IMR-90 (cell line): ENCODE measurements around the gene CHGA. TPM values are rescaled to one million over a fixed set of nuclear protein-coding genes. Genes with fewer than 3 reads are reported as not detected.

ENCODE experiments used
- ATAC-seq: fragments of 200-7000 bp; cut with Tn5 transposase; 2 replicates; pipeline ENCODE4 v1.9.1; 2020; ENCODE audit warnings: low read depth, mild to moderate bottlenecking, moderate library complexity
- BruUV-seq: library from RNA; stranded (reverse); fragments of 400-500 nt; replicated peaks from 2 replicates; lab custom pipeline; 2021; lab: Mats Ljungman, UMichigan
- CTCF ChIA-PET: fragments of 300-600 bp; formaldehyde crosslinking; extraction: SDS; loops from one replicate; lab custom pipeline; 2021; ENCODE audit warnings: antibody characterized with exemption; lab: Yijun Ruan, JAX
- POLR2A ChIA-PET: fragments of 300-600 bp; sonication (Branson Sonifier 250); formaldehyde crosslinking; loops from one replicate; lab custom pipeline; 2022; ENCODE audit warnings: antibody characterized with exemption; ENCODE audit not compliant: unreplicated experiment; lab: Charles Lee
- DNase-seq: peaks from one replicate; pipeline ENCODE4 v3.0.0; 2013
- H2AFZ ChIP-seq: replicated peaks from 2 replicates; pipeline ENCODE3; 2013; ENCODE audit warnings: low read length, mild to moderate bottlenecking; ENCODE audit not compliant: poor library complexity
- H2AK5ac ChIP-seq: 2 replicates; pipeline ENCODE4 v1.6.1; 2013; ENCODE audit warnings: low read depth, low read length, inconsistent platforms
- H2AK9ac ChIP-seq: replicated peaks from 2 replicates; pipeline ENCODE3; 2013; ENCODE audit warnings: mild to moderate bottlenecking, low read depth, low read length, moderate library complexity; ENCODE audit not compliant: poor library complexity
- H2BK120ac ChIP-seq: 2 replicates; pipeline ENCODE4 v1.6.1; 2013; ENCODE audit warnings: low read depth, low read length, inconsistent platforms
- H2BK15ac ChIP-seq: 3 replicates; pipeline ENCODE4 v1.6.1; 2013; ENCODE audit warnings: low read depth, low read length, inconsistent platforms
- H2BK20ac ChIP-seq: 2 replicates; pipeline ENCODE4 v1.6.1; 2013; ENCODE audit warnings: low read depth, mild to moderate bottlenecking, inconsistent platforms, low read length, moderate library complexity
- H2BK5ac ChIP-seq: 2 replicates; pipeline ENCODE4 v1.6.1; 2013; ENCODE audit warnings: mild to moderate bottlenecking, low read depth, low read length, inconsistent platforms; ENCODE audit not compliant: poor library complexity, severe bottlenecking
- H3K14ac ChIP-seq: replicated peaks from 2 replicates; pipeline ENCODE4 v1.6.1; 2013; ENCODE audit warnings: low read depth, low read length, inconsistent platforms
- H3K18ac ChIP-seq: 2 replicates; pipeline ENCODE4 v1.6.1; 2013; ENCODE audit warnings: low read depth, low read length, control low read depth
- H3K23ac ChIP-seq: 2 replicates; pipeline ENCODE4 v1.6.1; 2013; ENCODE audit warnings: low read depth, low read length, inconsistent platforms
- H3K27ac ChIP-seq: 2 replicates; pipeline ENCODE4 v1.5.1; 2013; ENCODE audit warnings: mild to moderate bottlenecking, control low read depth, low read length; ENCODE audit not compliant: insufficient read depth
- H3K27me3 ChIP-seq: 2 replicates; pipeline ENCODE4 v1.6.1; 2013; ENCODE audit warnings: low read length; ENCODE audit not compliant: control insufficient read depth, insufficient read depth
- H3K36me3 ChIP-seq: 2 replicates; pipeline ENCODE4 v1.6.1; 2013; ENCODE audit warnings: low read length, mixed read lengths; ENCODE audit not compliant: control insufficient read depth, insufficient read depth
- H3K4ac ChIP-seq: 2 replicates; pipeline ENCODE4 v1.6.1; 2013; ENCODE audit warnings: low read depth, low read length, inconsistent platforms
- H3K4me1 ChIP-seq: 2 replicates; pipeline ENCODE4 v1.6.1; 2013; ENCODE audit warnings: low read length, mixed read lengths; ENCODE audit not compliant: control insufficient read depth, insufficient read depth
- H3K4me2 ChIP-seq: 2 replicates; pipeline ENCODE4 v1.6.1; 2013; ENCODE audit warnings: low read depth, mild to moderate bottlenecking, control low read depth, low read length, moderate library complexity
- H3K4me3 ChIP-seq: 2 replicates; pipeline ENCODE4 v1.5.1; 2013; ENCODE audit warnings: low read depth, mild to moderate bottlenecking, control low read depth, low read length, moderate library complexity; ENCODE audit not compliant: insufficient read depth
- H3K56ac ChIP-seq: 2 replicates; pipeline ENCODE4 v1.6.1; 2013; ENCODE audit warnings: low read length, inconsistent platforms; ENCODE audit not compliant: insufficient read depth; ENCODE audit errors: extremely low read depth
- H3K79me1 ChIP-seq, 2 experiments: 2 replicates each; pipeline ENCODE4 v1.6.1; 2013; ENCODE audit warnings: low read length in 2 of 2, inconsistent platforms in 1 of 2, low read depth in 1 of 2
- H3K9ac ChIP-seq: 2 replicates; pipeline ENCODE4 v1.6.1; 2013; ENCODE audit warnings: low read depth, low read length, control low read depth
- H3K9me1 ChIP-seq: 2 replicates; pipeline ENCODE4 v1.6.1; 2013; ENCODE audit warnings: low read length, inconsistent platforms; ENCODE audit not compliant: insufficient read depth
- H3K9me3 ChIP-seq: 2 replicates; pipeline ENCODE4 v1.6.1; 2013; ENCODE audit warnings: low read length; ENCODE audit not compliant: control insufficient read depth, insufficient read depth
- H4K20me1 ChIP-seq: 2 replicates; pipeline ENCODE4 v1.6.1; 2013; ENCODE audit warnings: low read length, inconsistent platforms; ENCODE audit not compliant: insufficient read depth
- H4K5ac ChIP-seq: 2 replicates; pipeline ENCODE4 v1.6.1; 2013; ENCODE audit warnings: mild to moderate bottlenecking, low read depth, low read length, control low read depth
- H4K8ac ChIP-seq, 2 experiments: 2 replicates each; pipeline ENCODE4 v1.6.1; 2013; ENCODE audit warnings: low read depth in 2 of 2, low read length in 2 of 2, control low read depth in 1 of 2, inconsistent platforms in 1 of 2
- H4K91ac ChIP-seq: 2 replicates; pipeline ENCODE4 v1.6.1; 2013; ENCODE audit warnings: low read depth, low read length, inconsistent platforms; ENCODE audit not compliant: insufficient read depth
- BHLHE40 ChIP-seq: fragments of 150-350 bp; IDR thresholded peaks from 2 replicates; pipeline ENCODE4 v1.6.1; 2016; ENCODE audit warnings: mild to moderate bottlenecking, low read depth, low read length
- CTCF ChIP-seq: conservative IDR thresholded peaks from 2 replicates; pipeline ENCODE4 v1.5.1; 2012; ENCODE audit warnings: mild to moderate bottlenecking, low read depth, low read length, improper control_type of control experiment
- ELK1 ChIP-seq: fragments of 150-350 bp; IDR thresholded peaks from 2 replicates; pipeline ENCODE4 v1.6.1; 2016; ENCODE audit warnings: low read depth, mild to moderate bottlenecking, low read length, moderate library complexity, borderline replicate concordance
- FOS ChIP-seq: fragments of 150-350 bp; IDR thresholded peaks from 2 replicates; pipeline ENCODE4 v1.6.1; 2016; ENCODE audit warnings: low read depth, low read length
- MAFK ChIP-seq: IDR thresholded peaks from 2 replicates; pipeline ENCODE4 v1.6.1; 2012; ENCODE audit warnings: low read depth, low read length, improper control_type of control experiment
- MAZ ChIP-seq: IDR thresholded peaks from 2 replicates; pipeline ENCODE4 v1.6.1; 2012; ENCODE audit warnings: low read depth, mild to moderate bottlenecking, low read length, improper control_type of control experiment, moderate library complexity, borderline replicate concordance
- MXI1 ChIP-seq: IDR thresholded peaks from 2 replicates; pipeline ENCODE4 v1.6.1; 2012; ENCODE audit warnings: low read depth, mild to moderate bottlenecking, low read length, moderate library complexity, borderline replicate concordance
- POLR2A ChIP-seq: IDR thresholded peaks from 2 replicates; pipeline ENCODE4 v1.6.1; 2012; ENCODE audit warnings: mild to moderate bottlenecking, low read depth, low read length
- RAD21 ChIP-seq: IDR thresholded peaks from 2 replicates; pipeline ENCODE4 v1.6.1; 2012; ENCODE audit warnings: low read length, improper control_type of control experiment
- WGBS, 2 experiments: methylation state at CpG; one replicate each; pipeline versions ENCODE4 v1.1.5 to v1.1.7; 2013; ENCODE audit warnings: missing lambda C conversion rate in 2 of 2; ENCODE audit not compliant: insufficient read length in 1 of 2; ENCODE audit errors: extremely low coverage in 2 of 2; 5-methylcytosine and 5-hydroxymethylcytosine counted together
- dilution Hi-C: fragments of 300-500 bp; cut with HindIII; formaldehyde crosslinking; loops from one replicate; pipeline ENCODE4 v1.14.3; 2018; ENCODE audit warnings: low sequenced_read_pairs; ENCODE audit not compliant: unreplicated experiment
- in situ Hi-C: fragments of 300-500 bp; cut with MboI; formaldehyde crosslinking; loops from 3 replicates; pipeline ENCODE4 v1.14.3; 2019; ENCODE audit warnings: low sequenced_read_pairs, inconsistent platforms, mixed read lengths
- intact Hi-C: fragments of 100-400 bp; cut with micrococcal nuclease; formaldehyde crosslinking; loops from 2 replicates; pipeline ENCODE4 v1.10.0; 2022
- polyA plus RNA-seq, 3 experiments: library from polyadenylated mRNA; depleted of rRNA; stranded (reverse); fragments of >200 nt; gene quantifications; 2 replicates each; pipeline ENCODE4 v1.2.3, GENCODE V29; 2012; ENCODE audit warnings: low replicate concordance in 1 of 3
- total RNA-seq: library from RNA; depleted of rRNA; stranded (reverse); fragments of >200 nt; gene quantifications from 2 replicates; pipeline ENCODE4 v1.2.3, GENCODE V29; 2012

The CHGA gene
- total and polyA plus RNA-seq, 2 of the 4 experiments (the other 2 are of a cell fraction) = not detected

- H2AFZ ChIP-seq = no peak overlapping the region
- H2AK5ac ChIP-seq = no peak overlapping the region
- no peak overlapping the region for H2BK15ac ChIP-seq
- H3K27me3 ChIP-seq = peaks cover 5% of the 10 kb centered on the region
- in situ Hi-C loops = no loop called here
- intact Hi-C loops = no loop called here
- H3K4me2 ChIP-seq = no peak overlapping the region
- no peaks in the 10 kb centered on the region for H3K4me1 ChIP-seq
- no peak overlapping the region for H4K8ac ChIP-seq
- H4K91ac ChIP-seq = no peak overlapping the region
- no peak overlapping the region for H2BK120ac ChIP-seq
- no peaks in the 10 kb centered on the region for H3K9me3 ChIP-seq
- no peak overlapping the region for H3K23ac ChIP-seq
- no peak overlapping the region for H3K14ac ChIP-seq
- H2BK20ac ChIP-seq = no peak overlapping the region
- no peak overlapping the region for H3K4ac ChIP-seq
- no peaks in the 10 kb centered on the region for H3K9me1 ChIP-seq
- no peak overlapping the region for H2AK9ac ChIP-seq
- H4K5ac ChIP-seq = no peak overlapping the region
- no peak overlapping the region for H2BK5ac ChIP-seq
- H3K79me1 ChIP-seq = no peaks in the 10 kb centered on the region
- H3K56ac ChIP-seq = no peak overlapping the region
- TF ChIP-seq ELK1 (no peak), MXI1 (no peak), MAZ (no peak), CTCF (no peak), RAD21 (no peak), MAFK (no peak), POLR2A (no peak), BHLHE40 (no peak), FOS (no peak)
- WGBS, 2 experiments = 25% methylated on average over 3 of the region's 11 CpGs; no CpG with 5 or more reads in 1 of the 2 experiments
- ChIA-PET CTCF (no interaction called here), POLR2A (no interaction called here)
- no TSS peak for BruUV-seq
- no peak overlapping the region for H3K9ac ChIP-seq
- H3K36me3 ChIP-seq = no peaks in the 10 kb centered on the region
- no peak for ATAC-seq
- no peaks in the 10 kb centered on the region for H4K20me1 ChIP-seq
- no peak overlapping the region for H3K27ac ChIP-seq
- no peak overlapping the region for H3K4me3 ChIP-seq
- no peak for DNase-seq
- dilution Hi-C loops = no loop called here
- no peak overlapping the region for H3K18ac ChIP-seq
Measured at GRCh38 chr14:92886337-92886736, 36.6 kb upstream of the CHGA start.
